HG03045 (cell line): ENCODE data around the gene BLOC1S5.

Source experiments
- ATAC-seq: cut with Tn5 transposase; IDR thresholded peaks from one replicate; pipeline ENCODE4 v1.9.1; 2021; ENCODE audit warnings: mild to moderate bottlenecking, moderate library complexity; ENCODE audit not compliant: unreplicated experiment

Gene BLOC1S5, protein sequence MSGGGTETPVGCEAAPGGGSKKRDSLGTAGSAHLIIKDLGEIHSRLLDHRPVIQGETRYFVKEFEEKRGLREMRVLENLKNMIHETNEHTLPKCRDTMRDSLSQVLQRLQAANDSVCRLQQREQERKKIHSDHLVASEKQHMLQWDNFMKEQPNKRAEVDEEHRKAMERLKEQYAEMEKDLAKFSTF

DNA sequence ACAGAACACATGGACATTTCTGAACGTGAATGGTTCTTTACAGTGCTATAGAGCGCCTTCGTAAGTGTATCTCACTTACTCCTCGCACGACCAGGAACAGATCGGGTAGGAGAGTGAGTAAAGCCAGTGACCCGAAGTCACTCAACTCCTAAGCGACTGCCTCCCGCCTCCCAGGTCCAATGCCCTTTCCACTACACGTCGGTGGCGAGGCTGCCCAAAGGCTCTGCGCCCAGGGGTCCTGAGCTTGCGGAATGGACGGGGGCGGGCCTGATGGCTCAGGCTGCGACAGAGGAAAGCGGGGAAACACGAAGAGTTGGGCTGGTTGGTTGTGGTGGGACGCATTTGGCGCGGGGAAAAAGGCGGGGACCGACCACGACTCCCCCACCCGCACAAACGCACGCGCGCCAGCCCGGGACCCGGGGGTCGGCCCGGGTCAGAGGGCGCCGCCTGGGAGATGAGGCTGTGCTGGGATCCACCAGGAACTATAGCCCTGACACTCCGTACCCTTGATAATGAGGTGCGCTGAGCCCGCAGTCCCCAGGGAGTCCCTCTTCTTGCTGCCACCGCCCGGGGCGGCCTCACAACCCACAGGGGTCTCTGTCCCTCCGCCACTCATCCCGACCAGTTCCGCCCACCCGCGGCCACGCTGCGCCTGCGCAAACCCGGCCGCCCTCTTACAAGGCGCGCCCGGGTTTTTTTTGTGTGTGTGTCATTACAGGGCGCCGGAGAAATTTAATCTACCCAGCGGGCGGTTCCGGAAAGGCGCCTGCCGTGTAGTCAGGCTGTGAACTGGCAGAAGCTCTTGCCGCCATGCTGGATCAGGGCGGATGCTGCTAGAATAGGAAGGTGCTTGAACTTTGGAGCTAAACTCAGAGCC lies at the start of gene BLOC1S5:
TSS of gene BLOC1S5 (minus strand) at position 629 of the 877 bp plus-strand sequence. CDS start at position 616, 13 bp downstream.
- peak; percentile 87 for ATAC-seq

DNA sequence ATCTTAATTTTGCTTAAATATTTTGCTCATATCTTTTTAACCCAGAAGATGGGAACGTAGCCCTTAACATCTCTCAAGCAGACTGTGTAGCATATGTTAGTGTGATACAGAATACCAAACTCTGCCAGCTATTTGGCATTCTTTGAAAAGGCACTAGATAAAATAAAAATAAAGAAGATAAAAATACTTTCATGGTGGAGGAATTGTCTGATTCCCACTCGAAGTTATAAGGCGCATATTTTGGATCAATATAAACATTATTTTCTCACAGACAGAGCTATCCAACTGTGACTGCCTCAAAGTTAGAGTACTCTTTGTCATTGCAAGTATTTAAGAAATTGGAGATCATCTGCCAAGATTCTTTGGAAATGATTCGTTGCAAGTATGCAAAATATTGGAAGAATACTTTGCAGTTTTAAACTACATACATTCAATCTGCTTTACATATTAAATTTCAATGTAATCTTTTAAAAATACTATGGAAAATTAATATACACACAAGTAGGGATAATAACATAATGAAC lies 49.0 kb upstream of the BLOC1S5 start:
- ATAC-seq = no peak

DNA sequence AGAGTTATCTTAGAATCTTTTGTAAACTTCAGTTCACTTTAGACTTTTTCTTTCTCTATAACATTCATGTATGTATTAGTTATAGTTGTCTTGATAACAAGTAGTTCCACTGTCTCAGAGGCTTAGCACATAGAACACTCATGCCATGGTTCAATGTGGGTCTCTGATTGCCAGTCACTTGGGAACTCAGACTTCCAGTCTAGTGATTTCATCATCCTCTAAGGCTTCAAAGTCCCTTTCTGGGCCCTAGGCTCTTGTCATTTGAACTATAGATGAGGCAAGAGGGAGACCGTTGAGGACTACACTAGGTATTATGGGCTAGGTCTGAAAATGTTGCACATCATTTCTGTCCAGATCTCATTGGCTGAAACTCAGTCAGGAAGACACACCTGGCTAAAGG lies 46.5 kb upstream of the BLOC1S5 start:
- no peak for ATAC-seq

DNA sequence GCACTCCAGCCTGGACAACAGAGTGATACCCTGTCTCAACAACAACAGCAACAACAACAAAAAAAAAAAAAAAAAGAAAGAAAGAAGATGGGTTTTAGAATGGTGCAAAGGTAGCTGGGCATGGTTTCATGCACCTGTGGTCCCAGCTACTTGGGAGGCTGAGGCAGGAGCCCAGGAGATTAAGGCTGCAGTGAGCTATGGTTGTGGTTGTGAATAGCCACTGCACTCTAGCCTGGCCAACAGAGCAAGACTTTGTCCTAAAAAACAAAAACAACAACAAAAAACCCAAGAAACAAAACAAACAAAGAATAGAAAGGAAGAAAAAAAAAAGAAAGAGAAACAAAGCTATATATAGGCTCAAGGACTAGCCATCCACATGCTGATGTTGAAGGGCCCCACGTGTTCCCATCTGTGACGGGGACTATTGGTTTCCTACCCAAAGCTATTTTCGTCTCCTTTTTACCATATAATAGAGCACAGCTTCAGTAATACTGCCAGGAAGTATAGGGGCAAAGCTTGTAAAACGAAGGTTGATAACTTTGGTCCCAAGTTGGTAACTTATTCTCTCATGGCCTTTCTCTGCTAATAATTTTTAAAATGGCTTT lies 46.0 kb upstream of the BLOC1S5 start:
- peak; percentile 72 for ATAC-seq

DNA sequence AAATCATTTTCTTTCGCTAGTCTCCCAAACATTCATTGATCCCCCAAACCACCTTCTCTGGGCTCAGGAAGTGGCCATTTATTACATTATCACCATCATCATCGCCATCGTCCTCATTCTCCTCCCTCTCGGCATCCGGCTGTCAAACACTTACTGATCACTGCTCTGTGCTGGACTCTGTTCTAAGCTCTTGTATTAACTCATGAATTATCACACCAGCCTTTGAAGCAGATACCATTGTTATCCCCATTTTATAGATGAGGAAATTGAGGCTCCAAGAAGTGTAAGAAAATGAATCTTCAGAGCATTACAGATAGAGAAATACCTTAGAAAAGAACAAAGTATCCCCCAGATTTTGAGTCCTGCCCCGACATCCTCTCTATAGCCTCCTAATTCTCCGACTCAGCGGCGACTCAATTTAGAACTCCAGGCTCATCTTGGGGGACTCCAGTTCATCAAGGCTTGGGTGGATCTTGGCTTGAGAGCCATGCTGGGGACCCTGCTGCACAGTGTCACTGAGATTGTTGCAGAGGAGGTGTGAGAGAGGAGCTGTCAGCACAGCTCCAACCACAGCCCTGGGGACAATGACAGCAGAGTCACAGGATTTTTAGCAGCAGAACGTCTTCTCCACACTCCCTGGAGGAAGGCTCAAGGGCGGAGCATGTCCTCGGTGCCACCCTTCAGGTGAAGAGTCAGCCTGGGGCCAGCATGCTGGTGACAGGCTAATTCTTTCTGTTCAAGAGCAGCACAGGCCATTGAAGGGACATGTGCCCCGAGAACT lies 44.8 kb upstream of the BLOC1S5 start:
- no peak for ATAC-seq

DNA sequence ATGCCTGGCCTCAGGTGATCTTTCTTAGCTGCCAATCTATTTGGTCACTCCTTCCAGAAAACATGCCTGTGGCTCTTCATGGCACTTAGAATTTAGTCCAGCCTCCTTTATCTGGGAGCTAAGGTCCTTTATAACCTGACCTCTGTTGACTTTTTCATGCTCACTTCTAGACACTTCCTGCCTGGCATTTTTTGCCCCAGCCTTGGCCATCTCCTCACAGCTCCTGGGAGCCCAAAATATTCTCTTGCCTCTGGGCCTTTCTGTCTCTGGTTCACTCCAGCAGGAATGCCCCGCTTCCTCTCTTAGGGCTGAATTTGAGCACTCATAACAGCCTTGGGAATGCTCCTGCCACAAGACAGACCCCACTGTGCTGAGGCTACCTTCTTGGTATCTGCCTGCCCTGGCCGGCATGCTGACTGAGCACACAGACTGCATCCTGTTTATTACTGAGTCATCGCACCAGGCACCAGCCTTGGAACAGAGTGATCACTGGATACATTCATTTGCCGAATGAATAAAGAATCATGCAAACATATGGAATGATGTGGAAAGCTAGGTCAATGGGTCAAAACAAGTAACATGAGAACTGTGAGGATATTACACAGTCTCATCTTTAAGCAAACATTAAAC lies 44.0 kb upstream of the BLOC1S5 start:
- no peak for ATAC-seq

DNA sequence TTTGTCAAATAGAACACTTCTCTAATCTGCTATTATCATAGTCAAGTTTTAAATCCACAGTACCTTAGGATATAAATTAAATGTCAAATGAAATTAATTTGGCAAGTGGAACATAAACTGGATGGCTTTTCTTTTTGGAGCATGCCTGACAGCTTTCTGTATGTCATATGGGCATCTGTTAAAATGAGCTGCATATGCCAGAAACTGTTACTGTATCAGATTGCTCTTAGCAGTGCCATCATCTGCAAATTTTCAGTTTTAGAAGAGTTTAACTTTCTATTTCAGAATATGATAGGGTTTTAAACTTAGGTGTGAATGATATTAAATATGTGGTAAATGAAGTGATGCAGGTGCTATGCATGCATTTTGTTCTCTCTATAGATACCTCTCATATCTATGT lies 41.6 kb upstream of the BLOC1S5 start:
- no peak for ATAC-seq

DNA sequence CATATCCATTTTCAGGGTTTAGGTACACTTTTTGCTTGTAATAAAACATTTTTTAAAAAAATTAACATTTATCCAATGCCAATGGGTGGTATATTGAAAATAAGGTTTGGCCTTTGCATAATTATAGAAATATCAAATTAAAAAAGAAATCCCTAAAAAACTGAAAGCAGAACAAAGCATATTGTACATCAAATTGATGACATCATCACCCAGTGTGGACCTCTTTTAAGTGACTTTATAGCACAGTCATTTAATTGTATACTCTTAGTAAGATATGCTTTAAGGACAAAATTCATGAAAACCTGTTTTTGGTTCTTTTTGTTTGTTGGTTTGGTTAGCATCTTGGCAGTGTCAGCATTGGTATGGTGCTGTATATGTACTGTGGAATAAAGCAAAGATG lies 39.5 kb upstream of the BLOC1S5 start:
- no peak for ATAC-seq

DNA sequence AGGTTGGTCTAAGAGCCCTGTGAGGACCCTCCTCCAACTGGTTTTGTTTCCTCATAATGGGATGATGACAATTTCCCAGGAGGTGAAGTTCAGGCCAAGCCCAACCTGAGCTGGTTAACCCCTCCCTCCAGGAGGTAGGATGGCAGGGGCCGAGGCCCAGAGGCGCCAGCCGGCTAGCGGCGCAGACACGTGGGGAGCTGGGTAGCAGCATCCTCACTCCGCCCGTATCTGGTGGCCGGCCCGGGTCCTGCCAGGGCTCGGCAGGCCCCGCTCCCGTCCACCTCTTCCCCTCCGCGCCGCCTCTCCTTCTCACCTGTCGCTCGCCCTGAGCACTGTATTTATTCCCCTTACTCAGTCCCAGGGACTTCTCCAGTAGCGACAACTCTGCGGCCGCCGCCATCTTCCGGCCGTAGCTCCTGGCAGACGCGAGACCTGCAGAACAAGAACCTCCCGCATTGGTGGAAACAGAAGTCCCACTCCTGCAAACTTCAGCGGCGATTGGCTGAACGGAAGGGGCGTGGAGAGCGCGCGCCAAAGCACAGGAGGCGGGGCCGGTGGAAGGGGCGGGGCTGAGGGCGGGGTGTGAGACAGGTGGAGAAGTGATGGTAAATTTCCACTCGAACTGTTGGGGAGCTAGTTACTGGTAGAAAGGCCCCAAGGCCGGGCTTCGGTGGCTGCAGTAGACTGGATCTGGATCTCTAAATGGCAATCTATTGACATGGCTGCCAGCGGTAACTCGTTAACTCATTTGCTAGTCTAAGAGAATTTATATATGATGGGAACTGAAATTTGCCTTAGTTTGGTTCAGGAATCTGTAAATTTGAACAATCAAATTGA lies 38.2 kb upstream of the BLOC1S5 start, which contains the start of gene EEF1E1:
TSS of gene EEF1E1 (minus strand) at position 427 of the 837 bp plus-strand sequence. CDS start at position 400, 27 bp downstream.
- ATAC-seq = peak; percentile 99

DNA sequence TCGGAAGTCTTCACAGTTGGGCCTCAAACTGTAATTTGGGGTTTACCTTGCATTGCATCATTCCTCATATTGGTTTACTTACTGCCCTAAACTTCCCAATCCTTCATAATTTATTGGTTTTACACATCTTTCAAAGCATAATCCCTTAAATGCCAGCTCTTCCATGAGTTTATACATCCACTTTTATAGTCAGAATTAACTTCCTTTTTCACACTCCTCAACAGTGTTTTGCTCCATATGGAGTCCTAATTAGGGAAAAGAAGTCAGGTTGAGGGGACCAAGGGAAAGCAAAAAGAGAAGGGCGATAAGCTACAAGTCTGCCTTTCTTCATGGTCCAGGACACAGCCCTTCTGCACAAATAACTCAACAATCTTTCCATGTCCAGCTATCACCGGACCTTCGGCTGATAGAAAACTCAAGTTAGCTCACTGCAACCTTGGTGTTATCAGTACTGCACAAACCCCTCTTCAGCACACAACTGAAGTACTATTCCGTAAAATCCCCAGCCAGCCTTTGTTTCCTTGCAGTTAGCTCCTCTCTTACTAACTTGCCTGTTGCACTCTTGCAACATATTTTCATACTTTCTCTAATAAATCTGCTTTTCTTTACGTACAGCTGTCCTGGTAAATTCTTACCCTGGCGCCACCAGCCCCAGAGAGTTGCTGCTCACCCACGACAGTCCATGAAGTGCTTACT lies 36.1 kb upstream of the BLOC1S5 start:
- no peak for ATAC-seq

DNA sequence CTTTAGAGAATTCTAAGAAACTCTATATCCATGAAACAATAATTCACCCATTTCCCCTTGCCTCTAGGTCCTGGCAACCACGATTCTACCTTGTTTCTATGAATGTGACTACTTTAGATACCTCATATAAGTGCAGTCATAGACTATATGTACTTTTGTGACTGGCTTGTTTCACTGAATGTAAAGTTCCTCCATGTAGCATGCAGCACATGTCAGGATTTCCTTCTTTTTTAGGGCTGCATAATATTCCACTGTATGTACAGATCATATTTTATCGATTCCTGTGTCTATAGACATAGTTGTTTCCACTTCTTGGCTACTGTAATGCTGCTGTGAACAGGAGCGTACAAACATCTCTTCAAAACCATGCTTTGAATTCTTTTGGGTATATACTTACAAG lies 26.5 kb upstream of the BLOC1S5 start:
- no peak for ATAC-seq

DNA sequence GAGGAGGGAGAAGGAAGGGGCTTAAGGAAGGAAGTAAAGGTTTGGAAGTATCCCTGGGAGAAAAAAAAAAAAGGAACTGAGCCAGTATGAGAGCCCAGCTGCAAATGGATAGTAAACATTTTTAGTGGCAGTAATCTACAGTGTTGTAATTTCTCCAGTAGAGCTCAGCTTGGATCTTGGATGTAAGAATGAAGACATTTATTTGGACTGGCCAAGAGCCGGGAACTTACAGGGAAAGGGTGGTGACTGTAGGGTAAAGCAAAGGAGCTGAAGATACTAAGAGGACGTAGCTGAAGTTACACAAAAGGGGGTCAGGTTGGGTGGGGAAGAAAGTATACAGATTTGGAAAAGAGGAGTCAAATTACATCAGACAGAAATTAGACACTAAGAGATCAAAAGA lies 24.7 kb upstream of the BLOC1S5 start:
- ATAC-seq = no peak

DNA sequence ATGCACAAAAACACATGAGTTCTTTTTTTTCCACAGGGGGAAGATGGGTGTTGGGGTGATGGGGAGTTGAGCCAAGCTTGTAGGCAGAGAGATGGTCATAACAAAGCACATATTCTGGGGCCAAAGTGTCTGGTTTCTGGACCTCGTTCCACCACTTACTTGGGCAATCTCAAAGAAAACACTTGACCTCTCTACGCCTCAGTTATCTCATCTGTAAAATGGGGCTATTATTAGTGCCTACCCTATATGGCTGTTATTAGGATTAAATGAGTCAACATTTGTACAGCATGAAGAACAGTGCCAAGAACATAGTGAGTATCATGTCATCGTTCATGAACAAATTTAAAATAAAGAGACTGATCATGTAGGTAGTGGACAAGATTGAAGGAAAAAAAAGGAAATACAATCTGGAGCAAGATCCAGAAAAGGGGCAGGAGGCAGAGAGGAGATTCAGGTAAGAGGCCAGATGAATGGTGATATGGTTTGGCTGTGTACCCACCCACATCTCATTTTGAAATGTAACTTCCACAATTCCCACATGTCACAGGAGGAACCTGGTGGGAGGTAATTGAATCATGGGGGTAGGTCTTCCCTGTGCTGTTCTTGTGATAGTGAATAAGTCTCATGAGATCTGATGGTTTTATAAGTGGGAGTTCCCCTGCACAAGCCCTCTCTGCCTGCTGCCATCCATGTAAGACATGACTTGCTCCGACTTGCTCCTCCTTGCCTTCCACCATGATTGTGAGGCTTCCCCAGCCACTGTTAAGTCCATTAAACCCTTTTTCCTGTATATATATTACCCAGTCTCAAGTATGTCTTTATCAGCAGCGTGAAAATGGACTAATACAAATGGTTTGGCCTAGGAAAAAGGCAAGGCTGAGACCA lies 23.9 kb upstream of the BLOC1S5 start:
- no peak for ATAC-seq

DNA sequence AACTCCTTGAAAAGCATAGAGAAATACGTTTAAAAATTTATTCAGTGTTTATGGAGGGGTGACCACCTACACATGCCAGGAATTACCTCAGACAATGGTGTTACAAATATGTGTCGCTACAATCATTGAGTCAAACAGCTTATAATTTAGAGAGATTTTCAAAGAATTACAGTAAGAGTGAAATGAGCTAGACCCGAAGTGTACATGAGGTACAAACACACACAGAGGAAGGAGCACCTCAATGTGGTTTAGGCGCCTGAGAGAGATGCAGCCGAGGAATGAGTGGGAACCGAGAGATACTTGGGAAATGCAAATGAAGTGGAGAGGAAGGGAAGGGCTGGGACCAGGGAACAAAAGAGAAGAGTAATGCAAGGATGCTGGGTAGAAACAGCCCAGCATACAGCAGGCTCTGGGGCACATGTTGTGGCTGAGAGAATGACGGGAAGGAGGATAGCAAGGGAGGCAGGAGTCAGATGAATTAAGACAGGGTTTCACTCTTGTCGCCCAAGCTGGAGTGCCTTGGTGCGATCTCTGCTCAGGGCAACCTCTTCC lies 22.6 kb upstream of the BLOC1S5 start:
- ATAC-seq = no peak

DNA sequence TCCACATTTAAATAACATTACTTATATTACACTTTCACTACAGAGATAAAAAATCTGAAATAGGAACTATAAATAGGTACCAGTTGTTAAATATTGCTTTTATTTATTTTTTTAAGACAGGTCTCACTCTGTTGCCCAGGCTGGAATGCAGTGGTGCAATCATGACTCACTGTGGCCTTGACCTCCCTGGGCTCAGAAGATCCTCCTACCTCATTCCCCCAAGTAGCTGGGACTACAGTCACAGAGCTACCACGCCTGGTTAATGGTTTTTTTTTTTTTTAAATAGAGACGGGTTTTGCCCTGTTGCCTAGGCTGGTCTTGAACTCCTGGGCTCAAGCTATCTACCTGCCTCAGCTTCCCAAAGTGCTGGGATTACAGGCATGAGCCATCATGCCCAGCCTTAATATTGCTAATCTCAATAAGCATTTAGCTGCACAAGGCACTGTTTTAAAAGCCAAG lies 20.9 kb upstream of the BLOC1S5 start:
- no peak for ATAC-seq

DNA sequence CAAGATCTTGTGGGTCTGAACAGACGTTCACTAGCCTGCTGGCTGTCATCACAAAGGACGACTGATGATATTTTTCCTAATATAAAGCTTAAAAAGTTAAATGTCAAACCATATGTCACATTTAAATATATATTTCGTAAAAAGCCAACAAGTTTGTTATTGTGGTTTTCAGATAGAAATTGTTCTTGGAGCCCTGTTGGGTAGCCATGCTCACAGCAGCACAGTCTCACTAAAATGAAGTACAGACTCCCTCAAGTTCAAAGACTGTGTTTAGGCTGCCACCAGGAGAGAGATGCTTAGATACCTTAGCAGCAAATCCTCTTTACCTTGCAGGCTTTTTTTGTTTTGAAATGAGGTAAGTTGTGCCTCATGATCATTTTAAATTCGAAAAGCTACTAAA lies 20.4 kb upstream of the BLOC1S5 start:
- no peak for ATAC-seq
